ENCODE results near the gene WBP1.

DNA sequence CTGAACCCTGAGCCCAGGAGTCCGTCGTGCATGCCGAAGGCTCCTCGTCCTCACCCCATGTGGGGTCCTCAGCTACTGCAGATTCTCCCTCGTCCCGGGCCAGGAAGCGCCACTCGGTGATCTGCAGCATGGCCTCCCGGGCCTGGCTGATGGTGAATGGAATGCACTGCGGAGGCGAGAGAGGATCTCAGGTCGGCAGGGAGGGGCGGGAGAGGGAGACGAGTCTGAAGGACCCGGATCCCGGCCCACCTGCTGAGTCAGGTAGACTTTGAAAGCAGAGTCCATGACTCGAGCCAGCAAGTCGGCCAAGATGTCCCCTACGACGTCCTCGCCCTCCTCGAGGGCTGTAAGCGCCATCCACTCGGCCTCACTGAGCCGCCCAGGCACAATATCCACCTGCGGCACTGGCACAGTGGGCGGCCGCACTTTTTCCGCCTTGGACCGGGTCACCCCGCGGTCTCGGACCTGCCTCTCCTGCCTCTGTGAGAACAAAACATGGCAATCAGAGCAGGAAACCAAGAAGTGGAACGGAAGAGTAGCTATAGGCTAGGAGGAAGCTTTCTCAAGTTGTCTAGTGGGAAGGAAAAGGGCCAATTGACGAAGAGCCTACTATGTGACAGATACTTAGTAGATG is 42.4 kb upstream of the WBP1 start:
- TF ChIP-seq, protein P1, sequence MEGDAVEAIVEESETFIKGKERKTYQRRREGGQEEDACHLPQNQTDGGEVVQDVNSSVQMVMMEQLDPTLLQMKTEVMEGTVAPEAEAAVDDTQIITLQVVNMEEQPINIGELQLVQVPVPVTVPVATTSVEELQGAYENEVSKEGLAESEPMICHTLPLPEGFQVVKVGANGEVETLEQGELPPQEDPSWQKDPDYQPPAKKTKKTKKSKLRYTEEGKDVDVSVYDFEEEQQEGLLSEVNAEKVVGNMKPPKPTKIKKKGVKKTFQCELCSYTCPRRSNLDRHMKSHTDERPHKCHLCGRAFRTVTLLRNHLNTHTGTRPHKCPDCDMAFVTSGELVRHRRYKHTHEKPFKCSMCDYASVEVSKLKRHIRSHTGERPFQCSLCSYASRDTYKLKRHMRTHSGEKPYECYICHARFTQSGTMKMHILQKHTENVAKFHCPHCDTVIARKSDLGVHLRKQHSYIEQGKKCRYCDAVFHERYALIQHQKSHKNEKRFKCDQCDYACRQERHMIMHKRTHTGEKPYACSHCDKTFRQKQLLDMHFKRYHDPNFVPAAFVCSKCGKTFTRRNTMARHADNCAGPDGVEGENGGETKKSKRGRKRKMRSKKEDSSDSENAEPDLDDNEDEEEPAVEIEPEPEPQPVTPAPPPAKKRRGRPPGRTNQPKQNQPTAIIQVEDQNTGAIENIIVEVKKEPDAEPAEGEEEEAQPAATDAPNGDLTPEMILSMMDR (IDR thresholded peaks at IDR 0.05) = no peak
- TF ChIP-seq, protein P2, sequence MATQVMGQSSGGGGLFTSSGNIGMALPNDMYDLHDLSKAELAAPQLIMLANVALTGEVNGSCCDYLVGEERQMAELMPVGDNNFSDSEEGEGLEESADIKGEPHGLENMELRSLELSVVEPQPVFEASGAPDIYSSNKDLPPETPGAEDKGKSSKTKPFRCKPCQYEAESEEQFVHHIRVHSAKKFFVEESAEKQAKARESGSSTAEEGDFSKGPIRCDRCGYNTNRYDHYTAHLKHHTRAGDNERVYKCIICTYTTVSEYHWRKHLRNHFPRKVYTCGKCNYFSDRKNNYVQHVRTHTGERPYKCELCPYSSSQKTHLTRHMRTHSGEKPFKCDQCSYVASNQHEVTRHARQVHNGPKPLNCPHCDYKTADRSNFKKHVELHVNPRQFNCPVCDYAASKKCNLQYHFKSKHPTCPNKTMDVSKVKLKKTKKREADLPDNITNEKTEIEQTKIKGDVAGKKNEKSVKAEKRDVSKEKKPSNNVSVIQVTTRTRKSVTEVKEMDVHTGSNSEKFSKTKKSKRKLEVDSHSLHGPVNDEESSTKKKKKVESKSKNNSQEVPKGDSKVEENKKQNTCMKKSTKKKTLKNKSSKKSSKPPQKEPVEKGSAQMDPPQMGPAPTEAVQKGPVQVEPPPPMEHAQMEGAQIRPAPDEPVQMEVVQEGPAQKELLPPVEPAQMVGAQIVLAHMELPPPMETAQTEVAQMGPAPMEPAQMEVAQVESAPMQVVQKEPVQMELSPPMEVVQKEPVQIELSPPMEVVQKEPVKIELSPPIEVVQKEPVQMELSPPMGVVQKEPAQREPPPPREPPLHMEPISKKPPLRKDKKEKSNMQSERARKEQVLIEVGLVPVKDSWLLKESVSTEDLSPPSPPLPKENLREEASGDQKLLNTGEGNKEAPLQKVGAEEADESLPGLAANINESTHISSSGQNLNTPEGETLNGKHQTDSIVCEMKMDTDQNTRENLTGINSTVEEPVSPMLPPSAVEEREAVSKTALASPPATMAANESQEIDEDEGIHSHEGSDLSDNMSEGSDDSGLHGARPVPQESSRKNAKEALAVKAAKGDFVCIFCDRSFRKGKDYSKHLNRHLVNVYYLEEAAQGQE (IDR thresholded peaks at IDR 0.05; ENCODE audit: insufficient read depth in 1 of 2, low read depth in 2 of 2, low read length in 1 of 2) = no peak
- TF ChIP-seq TCF7L2 (IDR thresholded peaks at IDR 0.05; ENCODE audit: low read depth, low read length) = no peak
- TF ChIP-seq POLR2AphosphoS5 (IDR thresholded peaks at IDR 0.05; ENCODE audit: low read depth, low read length) = no peak
